Neural cell (in vitro differentiated cells): ENCODE data around the gene MGAM2. TPM values are rescaled to one million over a fixed set of nuclear protein-coding genes. Genes with fewer than 3 reads are reported as not detected.

Source experiments
- H2AFZ ChIP-seq: fragments of 200-600, 300-800 bp; sonication (generic), shearing (Covaris generic); 2 replicates; pipeline ENCODE4 v1.6.0; 2014; ENCODE audit warnings: low read depth, mild to moderate bottlenecking, antibody characterized with exemption, low read length, moderate library complexity
- H3F3A ChIP-seq: fragments of 200-600 bp; shearing (Covaris generic); 2 replicates; pipeline ENCODE4 v1.6.1; 2016; ENCODE audit warnings: mild to moderate bottlenecking, moderate library complexity, mixed read lengths, antibody characterized with exemption, low read length; ENCODE audit not compliant: insufficient read depth, poor library complexity, severe bottlenecking
- H3K27ac ChIP-seq: fragments of 200-600, 300-800 bp; sonication (generic), shearing (Covaris generic); 2 replicates; pipeline ENCODE4 v1.5.1; 2014; ENCODE audit warnings: mild to moderate bottlenecking, low read length, moderate library complexity
- H3K27me3 ChIP-seq: fragments of 300-800, 200-600 bp; sonication (generic), shearing (Covaris generic); 2 replicates; pipeline ENCODE4 v1.6.0; 2014; ENCODE audit warnings: mild to moderate bottlenecking, low read depth, low read length, moderate library complexity; ENCODE audit not compliant: insufficient read depth
- H3K36me3 ChIP-seq: fragments of 300-800, 200-600 bp; sonication (generic), shearing (Covaris generic); 2 replicates; pipeline ENCODE4 v1.5.1; 2014; ENCODE audit warnings: mild to moderate bottlenecking, antibody characterized with exemption, low read length, moderate library complexity; ENCODE audit not compliant: insufficient read depth
- H3K4me2 ChIP-seq: fragments of 300-800, 200-600 bp; sonication (generic), shearing (Covaris generic); 2 replicates; pipeline ENCODE4 v1.6.0; 2014; ENCODE audit warnings: mild to moderate bottlenecking, low read length
- H3K4me3 ChIP-seq: fragments of 300-800, 200-600 bp; sonication (generic), shearing (Covaris generic); 2 replicates; pipeline ENCODE4 v1.5.1; 2014; ENCODE audit warnings: mild to moderate bottlenecking, low read length, moderate library complexity
- H3K79me2 ChIP-seq: fragments of 200-600 bp; shearing (Covaris generic); replicated peaks from 2 replicates; pipeline ENCODE4 v1.6.0; 2014; ENCODE audit warnings: mild to moderate bottlenecking, low read length, moderate library complexity; ENCODE audit not compliant: insufficient read depth
- H3K9ac ChIP-seq: fragments of 300-800, 200-600 bp; sonication (generic), shearing (Covaris generic); 2 replicates; pipeline ENCODE4 v1.6.1; 2016; ENCODE audit warnings: mild to moderate bottlenecking, low read length, mixed read lengths
- H3K9me2 ChIP-seq: fragments of 200-600 bp; shearing (Covaris generic); 2 replicates; pipeline ENCODE4 v1.6.1; 2016; ENCODE audit warnings: mild to moderate bottlenecking, low read length, mixed read lengths; ENCODE audit not compliant: insufficient read depth
- H3K9me3 ChIP-seq: fragments of 200-600, 300-800 bp; sonication (generic), shearing (Covaris generic); 2 replicates; pipeline ENCODE4 v1.6.1; 2016; ENCODE audit warnings: mild to moderate bottlenecking, mixed run types, low read length, moderate library complexity, mixed read lengths
- H4K20me1 ChIP-seq: fragments of 200-600 bp; shearing (Covaris generic); 2 replicates; pipeline ENCODE4 v1.6.1; 2016; ENCODE audit warnings: mild to moderate bottlenecking, mixed run types; ENCODE audit not compliant: insufficient read depth
- CTCF ChIP-seq: fragments of 450-650 bp; IDR thresholded peaks from 2 replicates; pipeline ENCODE4 v1.5.1; 2014; ENCODE audit warnings: antibody characterized with exemption, mild to moderate bottlenecking, moderate library complexity; ENCODE audit not compliant: poor library complexity, severe bottlenecking
- EP300 ChIP-seq: fragments of 450-650 bp; conservative IDR thresholded peaks from 2 replicates; pipeline ENCODE4 v1.6.1; 2014; ENCODE audit warnings: antibody characterized with exemption, mild to moderate bottlenecking, moderate library complexity; ENCODE audit not compliant: poor library complexity, severe bottlenecking
- EZH2 ChIP-seq: fragments of 200-600, 300-800 bp; shearing (Covaris generic), sonication (generic); IDR thresholded peaks from 2 replicates; pipeline ENCODE4 v1.6.1; 2014; ENCODE audit warnings: antibody characterized with exemption, low read length, borderline replicate concordance, mild to moderate bottlenecking; ENCODE audit not compliant: insufficient read depth, poor library complexity, severe bottlenecking
- MXI1 ChIP-seq: fragments of 450-650 bp; conservative IDR thresholded peaks from 2 replicates; pipeline ENCODE4 v1.6.1; 2014; ENCODE audit warnings: antibody characterized with exemption, mild to moderate bottlenecking; ENCODE audit not compliant: poor library complexity, severe bottlenecking
- POLR2AphosphoS5 ChIP-seq: IDR thresholded peaks from 2 replicates; pipeline ENCODE4 v1.6.1; 2012
- RAD21 ChIP-seq: fragments of 450-650 bp; conservative IDR thresholded peaks from 2 replicates; pipeline ENCODE4 v1.6.1; 2014; ENCODE audit warnings: antibody characterized with exemption, mild to moderate bottlenecking, moderate library complexity
- REST ChIP-seq: IDR thresholded peaks from 2 replicates; pipeline ENCODE4 v1.6.1; 2012; ENCODE audit warnings: borderline replicate concordance
- SMC3 ChIP-seq: fragments of 450-650 bp; conservative IDR thresholded peaks from 2 replicates; pipeline ENCODE4 v1.6.1; 2014; ENCODE audit warnings: antibody characterized with exemption, mild to moderate bottlenecking, moderate library complexity; ENCODE audit not compliant: poor library complexity
- TAF1 ChIP-seq: IDR thresholded peaks from 2 replicates; pipeline ENCODE4 v1.6.1; 2012; ENCODE audit warnings: low read depth
- polyA plus RNA-seq: library from polyadenylated mRNA; depleted of rRNA; stranded (reverse); fragments of >200 nt; gene quantifications from 2 replicates; pipeline ENCODE4 v1.2.3, GENCODE V29; 2014

The MGAM2 gene
- polyA plus RNA-seq, 1 donor from 2014 or later, result 0.76 TPM

- H2AFZ ChIP-seq, result no peak overlapping the region
- no peaks in the 10 kb centered on the region for H3K36me3 ChIP-seq
- no peak overlapping the region for H3K27ac ChIP-seq
- H4K20me1 ChIP-seq, result no peaks in the 10 kb centered on the region
- no peaks in the 10 kb centered on the region for H3K79me2 ChIP-seq
- no peak overlapping the region for H3K9ac ChIP-seq
- H3K9me2 ChIP-seq, result no peaks in the 10 kb centered on the region
- TF ChIP-seq MXI1 (no peak), SMC3 (no peak), EZH2 (no peak), POLR2AphosphoS5 (no peak), TAF1 (no peak)
- H3K4me3 ChIP-seq, result no peak overlapping the region
- H3F3A ChIP-seq, result no peaks in the 10 kb centered on the region
- H3K4me2 ChIP-seq, result no peak overlapping the region
- H3K9me3 ChIP-seq, result no peaks in the 10 kb centered on the region
- no peaks in the 10 kb centered on the region for H3K27me3 ChIP-seq
Measured at GRCh38 chr7:142181966-142182365, 70.4 kb downstream of the MGAM2 start.

- no peak for TF ChIP-seq MXI1
- TF ChIP-seq POLR2AphosphoS5, result no peak
- TF ChIP-seq EP300, result no peak
- TF ChIP-seq TAF1, result no peak
- TF ChIP-seq RAD21, result no peak
- no peak for TF ChIP-seq CTCF
- no peak for TF ChIP-seq EZH2
- TF ChIP-seq REST, result no peak
- no peak for TF ChIP-seq SMC3
- Histone ChIP-seq H4K20me1 (no peaks in the 10 kb centered on the region), H3K27me3 (no peaks in the 10 kb centered on the region), H3F3A (no peaks in the 10 kb centered on the region), H3K9me2 (no peaks in the 10 kb centered on the region), H3K79me2 (no peaks in the 10 kb centered on the region), H2AFZ (no peak overlapping the region), H3K36me3 (no peaks in the 10 kb centered on the region), H3K9me3 (no peaks in the 10 kb centered on the region), H3K4me3 (no peak overlapping the region), H3K9ac (no peak overlapping the region), H3K27ac (no peak overlapping the region), H3K4me2 (no peak overlapping the region)
Measured at GRCh38 chr7:142185069-142185468, 73.6 kb downstream of the MGAM2 start.

- Histone ChIP-seq H3K9me2 (no peaks in the 10 kb centered on the region), H3K4me3 (no peak overlapping the region), H4K20me1 (no peaks in the 10 kb centered on the region), H3K9me3 (no peaks in the 10 kb centered on the region), H3K4me2 (no peak overlapping the region), H3K27me3 (no peaks in the 10 kb centered on the region), H3K79me2 (no peaks in the 10 kb centered on the region), H3K9ac (no peak overlapping the region), H2AFZ (no peak overlapping the region), H3K27ac (no peak overlapping the region), H3K36me3 (no peaks in the 10 kb centered on the region), H3F3A (no peaks in the 10 kb centered on the region)
- TF ChIP-seq CTCF (no peak), EZH2 (no peak), POLR2AphosphoS5 (no peak), RAD21 (no peak), EP300 (no peak), TAF1 (no peak)
Measured at GRCh38 chr7:142185801-142186200, 74.3 kb downstream of the MGAM2 start.
